Activated CD8-positive, alpha-beta T cell treated with anti-CD3 and anti-CD28 coated beads, Interleukin-2, amount 10 ng/mL, durations not matched to agents 7 days and 5 days (primary cell): ENCODE results near the gene WFS1. TPM values are rescaled to one million over a fixed set of nuclear protein-coding genes. Genes with fewer than 3 reads are reported as not detected.
A peak's percentile ranks its signal among the peaks of the same experiment; 100 is the strongest.

Source experiments
- ATAC-seq: fragments of 150-1000 bp; cut with Tn5 transposase; one replicate; pipeline ENCODE4 v1.10.0; 2021; ENCODE audit warnings: moderate library complexity
- CTCF ChIA-PET: fragments of 350-600 bp; sonication (Branson Sonifier 250); formaldehyde crosslinking; loops from one replicate; lab custom pipeline; 2021; ENCODE audit warnings: antibody characterized with exemption; lab: Charles Lee
- POLR2A ChIA-PET: fragments of 350-600 bp; sonication (Branson Sonifier 250); formaldehyde crosslinking; loops from one replicate; lab custom pipeline; 2021; ENCODE audit warnings: antibody characterized with exemption; lab: Charles Lee
- DNase-seq: peaks from one replicate; pipeline ENCODE4 v3.0.0-alpha.2; 2020
- H3K27ac Mint-ChIP-seq: one replicate; pipeline ENCODE4 v1.8.0; 2021; ENCODE audit warnings: mild to moderate bottlenecking, mixed read lengths
- H3K27me3 Mint-ChIP-seq: one replicate; pipeline ENCODE4 v1.8.0; 2021; ENCODE audit warnings: low read depth, mixed read lengths
- H3K36me3 Mint-ChIP-seq: one replicate; pipeline ENCODE4 v1.8.0; 2021; ENCODE audit warnings: low read depth, mixed read lengths
- H3K4me1 Mint-ChIP-seq: one replicate; pipeline ENCODE4 v1.8.0; 2021; ENCODE audit warnings: low read depth, mixed read lengths
- H3K4me3 Mint-ChIP-seq: one replicate; pipeline ENCODE4 v1.8.0; 2021; ENCODE audit warnings: mild to moderate bottlenecking, mixed read lengths
- H3K9me3 Mint-ChIP-seq: one replicate; pipeline ENCODE4 v1.8.0; 2022; ENCODE audit warnings: mixed read lengths; ENCODE audit not compliant: insufficient read depth
- total RNA-seq, 2 experiments: library from RNA; stranded (reverse); gene quantifications; one replicate each; pipeline ENCODE4 v1.2.3, GENCODE V29; 2021

The WFS1 gene
- total RNA-seq, 2 experiments from 2014 or later = 0.97 to 1.3 TPM

DNA sequence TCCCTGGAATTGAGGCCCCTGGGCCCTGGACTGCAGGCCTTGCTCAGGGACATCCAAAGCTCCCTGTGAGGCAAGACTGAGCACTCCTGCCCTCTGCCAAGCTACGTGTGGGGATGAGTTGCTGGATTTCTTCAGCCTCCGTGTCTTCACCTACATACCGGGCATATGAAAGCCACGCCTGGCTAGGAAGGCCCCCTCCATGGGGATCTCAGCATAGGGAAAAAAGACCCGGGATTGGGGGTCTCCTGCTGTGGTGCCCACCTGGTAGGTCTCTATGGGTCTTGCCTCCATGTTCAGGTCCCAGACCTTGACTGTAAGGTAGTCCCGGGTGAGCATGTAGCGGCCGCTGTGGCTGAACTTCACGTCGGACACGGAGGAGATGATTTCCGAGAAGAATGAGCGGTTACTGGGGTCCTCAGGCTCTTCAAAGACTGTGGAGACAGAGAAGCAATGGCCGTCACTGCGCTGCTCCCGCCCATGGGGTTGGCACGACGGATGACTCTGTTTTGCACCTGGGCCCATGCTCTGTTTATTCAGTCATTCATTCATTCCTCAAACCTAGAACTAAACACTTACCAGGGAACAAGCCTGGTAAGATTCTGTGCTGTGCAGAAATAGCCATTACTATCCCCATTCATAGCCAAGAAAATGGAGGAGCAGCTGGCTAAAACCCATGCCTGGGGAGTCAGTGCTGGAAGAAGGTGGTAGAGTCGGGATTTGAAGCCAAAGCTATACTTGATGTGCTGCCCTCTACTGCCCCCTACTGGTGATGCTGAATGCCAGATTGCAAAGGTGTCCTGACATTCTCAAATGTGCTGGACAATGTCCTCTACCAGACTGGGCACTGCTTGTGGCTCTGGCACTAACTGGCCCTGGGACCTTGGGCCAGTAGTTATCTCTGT is 63.9 kb downstream of the WFS1 start:
- DNase-seq (peak; percentile 35), ATAC-seq (no peak)
- CTCF ChIA-PET = interaction anchor here (0.7 to 15.4 kb wide), 6 partner anchors 18 to 82 kb away, joined by 3 to 226 read pairs (median 10); partner anchors contain the start of gene WFS1
- no peak overlapping the region for H3K27ac Mint-ChIP-seq
- peaks cover 16% of the 10 kb centered on the region for H3K4me1 Mint-ChIP-seq
- H3K36me3 Mint-ChIP-seq = no peaks in the 10 kb centered on the region
- peaks cover 18% of the 10 kb centered on the region for H3K27me3 Mint-ChIP-seq
- POLR2A ChIA-PET = no interaction called here
- no peak overlapping the region for H3K4me3 Mint-ChIP-seq
- H3K9me3 Mint-ChIP-seq = peaks cover 4% of the 10 kb centered on the region

DNA sequence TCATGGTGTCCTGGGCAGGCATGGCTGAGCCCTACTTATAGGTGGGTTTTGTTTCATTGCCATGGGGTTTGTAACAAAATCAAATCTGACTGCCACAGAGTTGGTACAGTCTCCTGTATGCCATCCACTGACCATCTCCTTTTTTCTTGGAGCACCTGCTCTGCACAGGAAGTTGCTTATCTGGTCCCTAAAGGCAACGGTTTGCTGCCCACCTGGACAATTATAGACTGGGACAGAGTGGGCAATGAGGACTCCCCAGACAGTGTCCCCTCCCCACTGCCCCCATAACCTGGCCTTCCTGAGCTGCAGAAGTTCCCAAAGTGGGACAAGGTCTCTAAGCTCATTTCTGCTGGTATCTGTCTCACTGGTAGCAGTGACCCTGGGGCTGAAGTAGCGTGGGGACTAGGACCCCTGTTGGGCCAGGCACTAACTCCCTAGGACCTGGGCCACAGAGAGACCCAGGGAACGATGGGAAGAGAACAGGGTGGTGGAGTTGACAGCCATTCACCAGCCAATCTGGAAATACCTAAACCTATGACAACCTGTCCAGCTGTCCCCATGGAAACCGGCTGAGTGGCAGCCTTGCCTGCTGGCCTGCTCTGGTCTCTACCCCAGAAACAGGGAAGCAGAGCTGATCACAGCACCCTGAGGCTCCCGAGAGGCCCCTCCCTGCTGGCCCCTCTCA is 64.7 kb downstream of the WFS1 start:
- H3K9me3 Mint-ChIP-seq = peaks cover 4% of the 10 kb centered on the region
- ChIA-PET CTCF (interaction anchor here (0.7 to 15.4 kb wide), 3 partner anchors 66 to 83 kb away, joined by 3 to 226 read pairs (median 3); no protein-coding TSS in a partner anchor), POLR2A (no interaction called here)
- H3K27ac Mint-ChIP-seq = no peak overlapping the region
- H3K27me3 Mint-ChIP-seq = peaks cover 20% of the 10 kb centered on the region
- no peaks in the 10 kb centered on the region for H3K36me3 Mint-ChIP-seq
- ATAC-seq = no peak
- H3K4me1 Mint-ChIP-seq = peaks cover 24% of the 10 kb centered on the region
- no peak for DNase-seq
- H3K4me3 Mint-ChIP-seq = no peak overlapping the region

DNA sequence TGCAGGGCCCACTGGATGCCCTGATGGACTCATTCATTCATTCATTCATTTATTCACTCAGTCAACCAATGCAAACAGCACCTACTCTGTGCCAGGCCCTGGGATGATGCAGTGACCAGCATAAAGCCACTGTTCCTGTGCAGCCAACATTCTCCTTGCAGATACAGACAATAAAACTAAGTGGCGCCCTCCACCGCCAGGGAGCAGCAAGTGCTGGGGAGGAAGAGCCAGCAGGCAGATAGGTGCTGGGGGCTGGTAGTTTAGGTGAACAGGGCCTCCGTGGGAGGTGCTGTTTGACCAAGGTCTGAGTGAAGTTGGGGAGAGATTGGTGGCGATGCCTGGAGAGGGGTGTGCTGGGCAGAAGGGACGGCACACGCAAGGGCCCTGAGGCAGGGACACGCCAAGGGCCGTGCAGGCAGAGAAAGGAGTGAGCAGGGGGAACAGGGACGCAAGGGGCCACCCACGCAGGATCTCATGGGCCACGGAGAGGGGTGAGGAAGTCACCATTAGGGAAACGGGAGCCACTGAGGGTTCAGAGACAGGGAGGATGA is 65.5 kb downstream of the WFS1 start:
- ChIA-PET POLR2A (no interaction called here), CTCF (interaction anchor here (15.4 kb wide), 1 partner anchor 84 kb away, joined by 226 read pairs; no protein-coding TSS in a partner anchor)
- Mint-ChIP-seq H3K27ac (no peak overlapping the region), H3K27me3 (peaks cover 21% of the 10 kb centered on the region), H3K4me1 (peaks cover 25% of the 10 kb centered on the region), H3K36me3 (no peaks in the 10 kb centered on the region), H3K4me3 (no peak overlapping the region), H3K9me3 (peaks cover 4% of the 10 kb centered on the region)
- DNase-seq (no peak), ATAC-seq (no peak)

DNA sequence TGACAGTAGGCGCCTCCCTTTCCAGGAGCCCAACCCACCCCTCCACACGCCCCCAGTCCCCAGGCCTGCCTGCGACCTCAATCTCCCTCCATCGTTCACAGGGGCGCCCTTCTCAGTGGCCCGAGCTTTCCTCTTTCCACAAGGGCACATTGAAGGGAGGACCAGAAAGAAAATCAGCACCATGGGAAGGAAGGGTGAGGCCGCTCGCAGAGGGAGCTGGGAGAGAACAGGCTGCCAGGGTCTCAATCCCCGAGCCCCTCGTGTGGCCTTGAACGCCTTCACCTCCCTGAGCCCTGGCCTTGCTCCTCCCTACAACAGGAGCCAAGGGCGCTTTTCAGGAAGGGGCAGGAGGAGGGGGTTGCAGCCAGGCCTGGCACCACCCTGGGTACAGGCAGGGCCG is 66.5 kb downstream of the WFS1 start:
- Mint-ChIP-seq H3K4me3 (no peak overlapping the region), H3K27me3 (peaks cover 28% of the 10 kb centered on the region), H3K36me3 (no peaks in the 10 kb centered on the region), H3K9me3 (peaks cover 4% of the 10 kb centered on the region), H3K4me1 (peaks cover 25% of the 10 kb centered on the region), H3K27ac (no peak overlapping the region)
- ChIA-PET POLR2A (no interaction called here), CTCF (no interaction called here)
- no peak for DNase-seq
- no peak for ATAC-seq

DNA sequence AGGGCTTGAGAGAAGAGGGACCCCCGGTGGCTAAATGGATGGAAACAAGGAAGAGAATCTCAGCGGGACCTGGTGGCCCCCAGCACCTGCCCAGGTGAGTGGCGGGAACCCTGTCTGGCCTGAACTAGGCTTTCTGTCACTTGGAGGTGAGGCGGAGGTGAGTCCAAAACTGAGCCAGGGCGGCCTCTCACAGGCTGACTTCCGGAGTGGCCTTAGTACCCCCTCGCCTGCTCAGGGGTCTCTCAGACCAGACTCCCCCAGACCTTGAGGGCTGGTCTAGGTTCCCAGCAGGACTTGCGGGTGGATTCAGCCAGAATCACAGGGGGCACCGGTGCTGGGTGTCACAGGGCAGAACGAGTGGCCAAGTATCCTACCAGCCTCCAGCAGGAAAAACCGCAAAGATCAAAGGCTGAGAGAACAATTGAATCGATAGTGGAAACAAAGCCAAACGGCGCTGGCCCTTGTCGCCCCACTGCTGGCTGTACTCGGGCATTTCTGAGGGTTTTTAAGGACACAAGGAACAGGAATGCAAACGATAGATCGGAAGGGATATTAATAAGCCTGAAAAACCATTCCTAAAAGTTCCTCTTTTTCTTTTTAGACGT is 67.8 kb downstream of the WFS1 start:
- Mint-ChIP-seq H3K27ac (no peak overlapping the region), H3K9me3 (peaks cover 4% of the 10 kb centered on the region), H3K4me1 (peaks cover 25% of the 10 kb centered on the region), H3K4me3 (peak overlapping the region; percentile 52), H3K27me3 (peaks cover 34% of the 10 kb centered on the region), H3K36me3 (no peaks in the 10 kb centered on the region)
- ATAC-seq (no peak), DNase-seq (no peak)
- POLR2A ChIA-PET = no interaction called here
- CTCF ChIA-PET = interaction anchor here (1.0 to 1.7 kb wide), 3 partner anchors 10 to 236 kb away, joined by 3 to 9 read pairs (median 3); no protein-coding TSS in a partner anchor

DNA sequence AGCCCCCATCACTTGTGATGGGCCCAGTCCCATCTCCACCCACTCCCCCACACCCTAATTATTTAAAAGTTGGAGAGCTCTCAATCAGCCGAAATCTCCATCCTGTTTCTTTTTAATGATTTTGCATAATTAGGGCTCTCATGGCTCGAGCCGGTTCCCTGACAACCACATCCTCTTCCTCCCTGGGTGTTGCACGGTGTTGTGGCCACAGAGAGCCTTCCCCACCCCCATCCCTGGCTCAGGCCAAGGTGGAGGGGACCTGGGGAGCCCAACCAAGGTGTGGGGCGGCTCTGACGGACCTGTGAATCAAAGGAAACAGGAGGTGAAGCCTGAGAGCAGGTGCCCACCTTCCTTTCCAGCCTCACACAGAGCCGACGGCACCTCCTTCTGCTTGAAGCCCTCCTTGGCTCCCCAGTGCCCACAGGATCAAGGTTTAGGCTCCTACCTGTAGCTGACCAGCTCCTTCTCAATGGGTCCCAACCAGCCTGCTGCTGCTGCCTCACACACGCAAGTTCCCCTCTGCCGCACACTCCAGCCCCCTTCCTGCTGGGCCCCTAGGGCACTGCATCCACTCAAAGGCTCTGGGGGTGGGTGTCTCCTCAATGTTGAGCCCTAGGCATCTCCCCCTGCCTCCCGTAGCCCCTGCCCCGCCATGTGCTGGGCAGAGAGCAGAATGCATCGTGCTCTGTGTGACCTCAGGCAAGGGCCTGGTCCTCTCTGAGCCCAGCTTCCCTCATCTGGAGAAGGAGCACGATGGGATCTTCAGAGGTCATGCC is 68.7 kb downstream of the WFS1 start:
- H3K4me1 Mint-ChIP-seq = peaks cover 25% of the 10 kb centered on the region
- peak overlapping the region; percentile 52 for H3K4me3 Mint-ChIP-seq
- H3K27me3 Mint-ChIP-seq = peaks cover 34% of the 10 kb centered on the region
- H3K27ac Mint-ChIP-seq = peak overlapping the region; percentile 66
- ATAC-seq (peak; percentile 61), DNase-seq (peak; percentile 69)
- POLR2A ChIA-PET = no interaction called here
- CTCF ChIA-PET = interaction anchor here (1.0 to 1.7 kb wide), 5 partner anchors 8 to 235 kb away, joined by 3 to 9 read pairs (median 4); no protein-coding TSS in a partner anchor
- no peaks in the 10 kb centered on the region for H3K36me3 Mint-ChIP-seq
- peaks cover 4% of the 10 kb centered on the region for H3K9me3 Mint-ChIP-seq

DNA sequence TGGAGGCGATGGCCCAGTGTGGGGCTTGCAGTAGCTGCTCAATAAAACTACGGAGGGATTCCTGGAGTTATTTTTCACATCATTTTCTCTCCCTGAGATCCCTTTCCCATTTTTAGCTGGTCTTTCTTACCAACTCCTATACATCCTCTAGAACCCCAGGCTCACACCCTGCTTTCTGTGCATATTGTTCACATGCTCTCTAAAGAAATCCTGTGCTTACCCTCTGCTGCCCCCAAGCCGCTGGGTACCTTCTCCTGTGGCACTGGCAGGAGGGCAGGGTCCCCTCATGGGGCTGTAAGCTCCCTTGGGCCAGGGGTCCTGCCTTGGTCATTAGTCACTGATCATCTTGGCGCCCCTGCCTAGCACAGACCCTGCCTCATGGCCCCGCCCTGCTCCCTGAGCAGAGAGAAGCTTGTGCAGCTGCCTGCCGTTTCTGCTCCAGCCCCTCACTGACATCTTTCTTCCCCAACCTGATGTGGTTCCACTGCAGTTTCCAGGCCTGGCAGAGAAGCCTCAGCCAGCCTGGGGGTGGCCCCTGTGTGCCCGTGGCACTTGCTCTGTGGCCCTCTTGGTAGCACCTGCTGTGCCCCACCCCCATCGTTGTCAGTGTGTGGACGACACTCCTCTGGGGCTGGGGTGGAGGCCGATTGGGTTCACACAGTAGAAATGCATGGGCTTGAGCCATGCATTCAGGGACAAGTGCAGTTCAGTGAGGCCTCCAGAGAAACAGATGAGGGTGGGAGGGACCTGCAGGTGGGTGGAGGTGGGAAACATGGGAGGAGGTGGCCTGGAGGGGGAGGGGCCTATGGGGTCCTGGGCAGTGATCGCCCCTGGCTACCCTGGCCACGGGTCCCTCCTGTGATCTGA is 69.5 kb downstream of the WFS1 start:
- POLR2A ChIA-PET = no interaction called here
- no peak for ATAC-seq
- Mint-ChIP-seq H3K27ac (no peak overlapping the region), H3K36me3 (no peaks in the 10 kb centered on the region), H3K4me3 (no peak overlapping the region), H3K9me3 (no peaks in the 10 kb centered on the region), H3K27me3 (peaks cover 34% of the 10 kb centered on the region), H3K4me1 (peaks cover 25% of the 10 kb centered on the region)
- DNase-seq = no peak
- CTCF ChIA-PET = interaction anchor here (1.5 to 1.7 kb wide), 4 partner anchors 9 to 234 kb away, joined by 3 to 9 read pairs (median 4); no protein-coding TSS in a partner anchor

DNA sequence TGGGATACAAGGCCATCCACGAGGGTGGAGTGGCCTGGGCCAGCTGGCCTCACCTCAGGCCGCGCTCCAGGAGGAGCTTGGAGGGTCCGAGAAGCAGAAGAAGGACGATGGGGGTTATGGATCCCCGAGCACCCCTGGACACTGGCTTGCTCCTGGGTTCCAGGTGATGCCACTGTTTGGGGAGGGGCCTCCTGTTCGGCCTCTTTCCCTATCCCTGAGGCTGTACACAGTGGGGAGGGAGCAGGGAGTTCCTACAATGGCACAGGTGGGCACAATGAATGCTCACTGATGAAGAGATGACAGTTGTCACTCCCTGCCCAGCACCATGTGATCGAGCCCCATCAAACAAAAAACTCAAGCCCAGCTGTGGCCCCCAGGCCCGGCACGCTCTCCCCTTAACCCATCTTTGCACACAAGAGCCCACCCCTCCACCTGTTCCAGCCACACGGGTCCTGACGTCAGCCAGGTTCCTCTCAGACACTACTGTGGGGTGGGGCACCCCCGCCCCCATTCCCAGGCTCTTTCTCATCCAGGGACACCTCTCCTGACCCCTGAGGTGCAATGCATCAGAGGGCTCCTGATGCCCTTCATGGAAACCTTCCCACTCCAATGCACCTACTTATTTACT is 70.3 kb downstream of the WFS1 start:
- Mint-ChIP-seq H3K27ac (peak overlapping the region; percentile 55), H3K9me3 (no peaks in the 10 kb centered on the region), H3K36me3 (no peaks in the 10 kb centered on the region), H3K27me3 (peaks cover 33% of the 10 kb centered on the region), H3K4me1 (peaks cover 25% of the 10 kb centered on the region), H3K4me3 (no peak overlapping the region)
- CTCF ChIA-PET = interaction anchor here (1.7 kb wide), 1 partner anchor 10 kb away, joined by 4 read pairs; no protein-coding TSS in a partner anchor
- DNase-seq (no peak), ATAC-seq (no peak)
- POLR2A ChIA-PET = no interaction called here

DNA sequence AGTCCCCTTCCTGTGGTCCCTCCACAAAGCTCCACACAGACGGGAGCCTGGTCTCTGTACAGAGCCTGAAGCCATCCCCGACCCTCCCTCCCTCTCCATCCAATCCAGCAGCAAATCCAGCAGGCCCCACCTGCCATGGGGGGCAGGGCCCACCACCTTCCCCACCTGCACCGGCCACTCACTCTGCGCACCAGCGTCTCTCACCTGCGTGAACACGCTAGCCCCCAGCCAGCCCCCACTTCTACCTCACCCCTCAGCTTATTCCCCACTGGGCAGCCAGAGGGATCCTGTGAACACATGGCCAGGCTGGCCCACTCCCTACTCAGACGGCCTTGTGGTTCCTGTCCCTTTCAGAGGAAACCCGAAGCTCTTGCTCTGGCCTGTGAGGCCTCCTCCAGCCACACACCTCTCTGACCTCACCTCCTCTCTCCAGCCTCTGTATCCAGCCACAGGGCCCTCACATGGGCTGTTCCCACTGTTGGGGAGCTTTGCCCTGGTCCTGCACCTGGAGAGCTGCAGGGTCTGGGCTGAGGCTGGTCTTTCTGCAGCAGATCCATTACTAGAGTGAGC is 70.9 kb downstream of the WFS1 start:
- H3K9me3 Mint-ChIP-seq = no peaks in the 10 kb centered on the region
- H3K4me1 Mint-ChIP-seq = peaks cover 25% of the 10 kb centered on the region
- H3K36me3 Mint-ChIP-seq = no peaks in the 10 kb centered on the region
- peaks cover 28% of the 10 kb centered on the region for H3K27me3 Mint-ChIP-seq
- ChIA-PET POLR2A (no interaction called here), CTCF (no interaction called here)
- ATAC-seq = no peak
- H3K27ac Mint-ChIP-seq = peak overlapping the region; percentile 55
- H3K4me3 Mint-ChIP-seq = no peak overlapping the region
- no peak for DNase-seq

DNA sequence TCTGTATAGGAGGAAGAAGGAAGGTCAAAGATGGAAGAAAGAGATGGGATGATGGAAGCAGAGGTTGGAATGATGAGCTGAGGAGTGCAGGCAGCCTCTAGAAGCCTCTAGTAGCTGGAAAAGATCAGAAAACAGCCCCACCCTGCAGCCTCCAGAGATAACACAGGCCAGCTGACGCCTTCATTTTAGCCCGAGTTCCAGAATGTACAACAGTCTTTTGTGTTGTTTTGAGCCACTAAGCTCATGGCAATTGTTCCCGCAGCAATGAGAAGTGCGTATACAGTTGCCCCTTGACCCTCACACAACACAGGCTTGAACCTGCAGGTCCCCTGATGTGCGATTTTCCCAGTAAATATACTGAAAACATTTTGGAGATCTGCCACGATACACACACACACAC is 72.0 kb downstream of the WFS1 start:
- Mint-ChIP-seq H3K9me3 (no peaks in the 10 kb centered on the region), H3K4me1 (peaks cover 25% of the 10 kb centered on the region), H3K27me3 (peaks cover 28% of the 10 kb centered on the region), H3K36me3 (no peaks in the 10 kb centered on the region), H3K27ac (no peak overlapping the region), H3K4me3 (no peak overlapping the region)
- POLR2A ChIA-PET = no interaction called here
- CTCF ChIA-PET = no interaction called here
- DNase-seq (no peak), ATAC-seq (no peak)
